UCSD-AML1 (cell line): ENCODE results near the gene DNAJB12.
"Not testable (repeated sequence)": the region's sequence is repeated elsewhere in the genome, so short reads cannot be mapped to it uniquely, and the experiment has no call there.

Experiments
- DNase-seq: peaks from one replicate; lab custom pipeline; 2025; ENCODE audit not compliant: unreplicated experiment; lab: John Stamatoyannopoulos, UW

Gene DNAJB12

DNA sequence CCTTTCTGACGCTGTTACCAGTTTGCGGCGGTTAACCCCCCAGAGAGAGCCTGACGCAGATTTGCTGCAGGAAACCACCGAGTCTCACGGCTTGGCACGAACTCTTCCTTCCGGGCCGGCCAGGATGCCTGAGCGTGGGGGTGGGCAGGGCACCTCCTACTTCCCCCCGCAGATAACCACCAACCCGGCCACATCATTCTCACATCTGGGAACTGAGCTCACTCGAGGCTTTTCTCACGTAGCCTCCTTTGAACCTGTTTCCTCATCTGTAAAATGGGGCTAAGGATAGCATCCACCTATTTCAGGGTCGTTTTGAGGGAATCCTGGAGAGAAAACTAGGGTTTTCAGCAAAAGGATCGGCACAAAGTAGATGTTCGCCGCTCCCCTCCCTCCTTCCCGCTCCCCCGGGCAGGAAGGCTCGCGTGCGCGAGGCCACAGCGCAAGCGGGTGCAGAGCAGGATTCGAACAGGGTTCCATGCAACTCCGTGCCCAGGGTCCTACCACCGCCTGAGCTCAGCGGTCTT, 57.4 kb downstream of the DNAJB12 start:
- peak; percentile 93 for DNase-seq

- not testable (repeated sequence) for DNase-seq
Measured at GRCh38 chr10:72296829-72297280, 57.9 kb downstream of the DNAJB12 start.

DNA sequence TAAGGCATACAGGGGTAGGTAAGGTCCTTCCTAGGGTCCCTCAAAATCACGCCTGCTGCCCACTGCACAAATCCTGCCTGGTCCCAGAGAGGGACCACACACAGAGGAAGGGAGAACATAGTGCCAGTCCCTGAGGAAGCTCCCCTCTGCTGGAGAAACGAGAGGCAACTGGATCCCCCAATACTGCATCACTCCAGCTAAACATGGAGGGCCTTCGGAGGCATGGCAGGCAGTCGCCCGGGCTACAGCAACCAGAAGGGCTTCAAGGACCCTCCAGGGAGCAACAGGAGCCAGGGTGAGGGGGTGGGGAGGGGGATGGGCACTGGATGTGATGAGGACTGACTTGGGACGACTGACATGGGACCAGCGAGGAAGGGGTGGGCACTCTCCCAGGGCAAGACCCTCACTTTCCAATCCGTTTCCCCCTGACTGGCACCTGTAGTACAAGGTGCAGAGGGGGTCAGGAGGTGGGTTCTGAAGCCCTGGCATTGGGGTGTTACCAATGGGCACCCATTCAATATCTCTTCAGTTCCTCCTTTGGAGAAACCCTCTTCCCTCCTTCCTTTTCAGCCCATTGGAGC, 59.3 kb downstream of the DNAJB12 start:
- no peak for DNase-seq

DNA sequence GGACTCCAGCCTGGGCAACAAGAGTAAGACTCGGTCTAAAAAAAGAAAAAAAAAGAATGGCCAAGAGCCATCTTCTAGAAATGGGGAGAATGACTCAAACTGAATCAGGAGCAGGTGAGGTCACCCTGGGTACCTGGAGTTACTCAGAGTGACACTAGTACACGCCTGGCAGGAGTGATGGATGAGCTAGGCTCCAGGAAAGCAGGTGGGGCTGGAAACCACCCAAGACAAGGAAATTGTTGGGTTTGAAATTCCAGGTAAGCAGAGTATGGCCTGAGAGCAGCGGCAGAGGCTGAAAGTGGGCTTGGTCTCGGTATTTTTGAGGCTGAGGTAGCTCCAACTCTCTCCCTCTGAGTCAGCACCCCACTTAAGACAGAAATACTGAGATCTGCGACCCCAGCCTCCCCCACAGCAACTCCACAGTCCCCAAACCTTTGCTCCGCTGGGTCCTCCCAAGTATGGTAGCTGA, 62.5 kb downstream of the DNAJB12 start:
- DNase-seq: no peak

DNA sequence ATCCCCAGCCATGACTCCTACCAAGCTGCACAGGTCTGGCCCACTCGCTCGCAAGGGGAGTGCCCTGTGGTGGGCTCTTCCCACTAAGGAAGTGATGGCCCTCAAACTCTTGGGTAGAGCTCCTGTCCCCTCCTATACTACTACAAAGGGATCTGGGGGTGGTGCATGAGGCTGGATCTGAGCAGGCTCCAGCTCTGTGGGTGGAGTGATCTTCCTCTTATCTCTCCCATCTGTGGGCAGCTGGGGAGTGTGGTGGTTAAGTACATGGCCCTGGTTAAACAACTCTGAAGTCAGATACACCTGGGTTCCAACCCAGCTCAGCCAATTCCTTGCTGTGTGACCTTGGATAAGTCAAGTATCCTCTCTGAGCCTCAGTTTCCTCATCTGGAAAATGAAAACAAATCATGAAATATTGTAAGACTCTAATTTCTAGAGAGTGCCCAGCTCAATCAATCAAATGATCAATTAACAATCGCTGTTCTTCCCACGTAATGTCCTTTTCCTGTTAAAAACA, 63.6 kb downstream of the DNAJB12 start:
- no peak for DNase-seq

DNA sequence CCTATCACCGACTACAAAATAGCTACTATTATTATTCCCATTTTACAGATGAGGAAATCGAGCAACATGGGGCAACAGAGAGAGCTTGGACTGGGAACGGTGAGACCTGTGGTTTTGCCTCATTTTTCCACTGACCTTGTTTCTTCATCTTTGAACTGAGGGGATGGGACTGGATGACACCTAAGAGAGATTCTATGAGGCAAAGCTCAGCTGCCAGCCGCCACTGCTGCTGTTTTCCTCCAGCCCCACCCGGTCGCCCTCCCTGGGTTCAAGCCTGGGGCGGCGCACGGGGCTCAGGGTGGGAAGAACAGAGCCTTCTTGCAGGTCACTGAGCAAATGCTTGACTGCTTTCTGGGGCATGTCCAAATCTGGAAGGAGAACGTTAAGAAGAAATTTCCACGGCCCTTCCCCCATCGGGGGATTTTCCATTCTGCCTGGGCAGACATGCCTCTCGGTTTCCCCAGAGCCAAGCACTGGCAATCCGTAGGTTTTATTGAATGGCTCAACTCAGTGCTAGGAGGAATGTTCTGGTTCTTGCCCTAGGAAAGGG, 68.7 kb downstream of the DNAJB12 start:
- no peak for DNase-seq

DNA sequence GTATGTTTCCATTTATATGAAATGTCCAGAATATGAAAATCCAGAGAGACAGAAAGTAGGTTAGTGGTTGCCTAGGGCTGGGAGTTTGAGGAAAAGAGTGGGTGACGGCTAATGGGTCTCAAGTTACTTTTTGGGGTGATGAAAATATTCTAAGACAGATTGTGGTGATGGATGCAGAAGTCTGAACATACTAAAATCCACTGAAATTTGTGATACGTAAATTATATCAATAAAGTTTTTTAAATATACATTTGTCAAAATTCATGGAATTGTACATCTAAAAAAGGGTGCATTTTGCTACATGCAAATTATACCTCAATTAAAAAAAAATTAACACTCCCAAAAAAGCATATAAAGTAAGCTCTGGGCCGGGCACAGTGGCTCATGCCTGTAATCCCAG, 71.6 kb downstream of the DNAJB12 start:
- no peak for DNase-seq
